Measurements from ENCODE around the gene RIMS3. TPM values are rescaled to one million over a fixed set of nuclear protein-coding genes. Genes with fewer than 3 reads are reported as not detected.

RIMS3 gene
- total RNA-seq, 1 donor from 2014 or later, result 7.2 TPM

- H3K4me1 Mint-ChIP-seq (ENCODE audit: low read depth), result no peaks in the 10 kb centered on the region
- no peak overlapping the region for H3K4me3 Mint-ChIP-seq (ENCODE audit: low read depth)
- H3K36me3 Mint-ChIP-seq (ENCODE audit: insufficient read depth), result no peaks in the 10 kb centered on the region
- H3K27me3 Mint-ChIP-seq, result peaks cover 5% of the 10 kb centered on the region
- no peak for DNase-seq (ENCODE audit: low spot score, unreplicated experiment)
- no peak overlapping the region for H3K27ac Mint-ChIP-seq
- no peaks in the 10 kb centered on the region for H3K9me3 Mint-ChIP-seq (ENCODE audit: low read depth)
- TF ChIP-seq CTCF (IDR thresholded peaks at IDR 0.05; ENCODE audit: unreplicated experiment), result no peak
Observed at GRCh38 chr1:40628903-40629292, 36.6 kb downstream of the RIMS3 start.

GRCh38 chr1:40627987-40628902 is 37.2 kb downstream of the RIMS3 start:
- H3K4me3 Mint-ChIP-seq (ENCODE audit: low read depth), result no peak overlapping the region

GRCh38 chr1:40626383-40626770 is 39.1 kb downstream of the RIMS3 start:
- DNase-seq (ENCODE audit: low spot score, unreplicated experiment), result no peak
- no peak overlapping the region for H3K27ac Mint-ChIP-seq
- peaks cover 10% of the 10 kb centered on the region for H3K27me3 Mint-ChIP-seq
- no peaks in the 10 kb centered on the region for H3K9me3 Mint-ChIP-seq (ENCODE audit: low read depth)
- no peak overlapping the region for H3K4me3 Mint-ChIP-seq (ENCODE audit: low read depth)
- no peaks in the 10 kb centered on the region for H3K4me1 Mint-ChIP-seq (ENCODE audit: low read depth)
- H3K36me3 Mint-ChIP-seq (ENCODE audit: insufficient read depth), result no peaks in the 10 kb centered on the region
- no peak for TF ChIP-seq CTCF (IDR thresholded peaks at IDR 0.05; ENCODE audit: unreplicated experiment)

More at GRCh38 chr1:40627987-40628902, 37.2 kb downstream of the RIMS3 start:
- no peak for DNase-seq (ENCODE audit: low spot score, unreplicated experiment)
- Mint-ChIP-seq H3K27me3 (peaks cover 5% of the 10 kb centered on the region), H3K36me3 (ENCODE audit: insufficient read depth) (no peaks in the 10 kb centered on the region), H3K27ac (no peak overlapping the region), H3K9me3 (ENCODE audit: low read depth) (no peaks in the 10 kb centered on the region), H3K4me1 (ENCODE audit: low read depth) (no peaks in the 10 kb centered on the region)
- TF ChIP-seq CTCF (IDR thresholded peaks at IDR 0.05; ENCODE audit: unreplicated experiment), result no peak

GRCh38 chr1:40625476-40626382 is 39.8 kb downstream of the RIMS3 start:
- no peaks in the 10 kb centered on the region for H3K4me1 Mint-ChIP-seq (ENCODE audit: low read depth)
- no peaks in the 10 kb centered on the region for H3K9me3 Mint-ChIP-seq (ENCODE audit: low read depth)
- peaks cover 14% of the 10 kb centered on the region for H3K27me3 Mint-ChIP-seq
- no peak for TF ChIP-seq CTCF (IDR thresholded peaks at IDR 0.05; ENCODE audit: unreplicated experiment)
- no peak overlapping the region for H3K27ac Mint-ChIP-seq
- DNase-seq (ENCODE audit: low spot score, unreplicated experiment), result no peak
- no peaks in the 10 kb centered on the region for H3K36me3 Mint-ChIP-seq (ENCODE audit: insufficient read depth)
- H3K4me3 Mint-ChIP-seq (ENCODE audit: low read depth), result no peak overlapping the region

- DNase-seq (ENCODE audit: low spot score, unreplicated experiment), result no peak
- Mint-ChIP-seq H3K4me3 (ENCODE audit: low read depth) (no peak overlapping the region), H3K9me3 (ENCODE audit: low read depth) (no peaks in the 10 kb centered on the region), H3K27ac (no peak overlapping the region), H3K4me1 (ENCODE audit: low read depth) (no peaks in the 10 kb centered on the region), H3K27me3 (peaks cover 12% of the 10 kb centered on the region), H3K36me3 (ENCODE audit: insufficient read depth) (no peaks in the 10 kb centered on the region)
- no peak for TF ChIP-seq CTCF (IDR thresholded peaks at IDR 0.05; ENCODE audit: unreplicated experiment)
Observed at GRCh38 chr1:40625076-40625475, 40.4 kb downstream of the RIMS3 start.

Data from progenitor cell of endocrine pancreas (in vitro differentiated cells).